Hematopoietic multipotent progenitor cell treated with erythropoietin and hydrocortisone succinate and interleukin-3 and kit ligand, for 15 days (in vitro differentiated cells): Measurements from ENCODE around the gene KCNAB1.
"Not testable (repeated sequence)": the region's sequence is repeated elsewhere in the genome, so short reads cannot be mapped to it uniquely, and the experiment has no call there.

ENCODE experiments used
- DNase-seq: peaks from one replicate; pipeline ENCODE4 v3.0.0-alpha.2; 2015; ENCODE audit warnings: low spot score

Gene KCNAB1

DNA sequence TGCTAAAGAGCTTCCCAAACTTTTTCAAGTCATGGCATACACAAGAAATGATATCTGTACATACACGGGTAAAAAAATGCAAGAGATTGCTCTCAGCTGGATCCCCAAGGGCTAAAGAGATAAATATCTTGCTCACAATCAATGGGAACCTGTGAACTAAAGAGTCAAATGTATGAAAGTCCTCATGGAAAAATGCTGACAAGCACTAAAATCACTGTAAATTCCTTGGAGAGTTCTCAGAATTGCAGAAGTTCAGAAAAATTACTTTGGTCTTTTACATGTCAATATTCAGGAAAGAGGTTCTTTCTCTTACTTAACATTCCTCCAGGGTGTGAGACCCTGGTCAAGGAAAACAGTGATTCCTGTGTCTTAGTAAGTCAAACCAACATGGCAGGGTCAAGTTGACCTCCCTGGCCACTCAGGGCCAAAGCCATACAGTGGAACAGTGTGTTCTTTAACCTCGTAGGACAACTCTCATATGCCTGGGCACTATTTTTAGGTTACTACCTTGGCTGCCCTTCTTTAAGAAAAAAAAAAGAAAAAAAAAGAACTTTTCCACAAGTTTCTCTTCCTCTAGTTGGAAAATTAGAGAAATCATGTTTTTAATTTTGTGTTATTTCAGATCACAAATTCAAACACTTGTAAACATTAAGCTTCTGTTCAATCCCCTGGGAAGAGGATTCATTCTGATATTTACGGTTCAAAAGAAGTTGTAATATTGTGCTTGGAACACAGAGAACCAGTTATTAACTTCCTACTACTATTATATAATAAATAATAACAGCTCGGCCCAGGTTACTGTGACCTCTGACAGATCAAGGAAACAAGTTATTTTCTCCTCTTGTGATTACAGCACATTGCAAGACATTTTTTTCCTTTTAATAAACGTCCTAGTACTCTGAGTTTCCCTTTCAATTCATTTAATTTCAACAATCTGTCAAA, 422.0 kb downstream of the KCNAB1 start:
- no peak for DNase-seq

DNA sequence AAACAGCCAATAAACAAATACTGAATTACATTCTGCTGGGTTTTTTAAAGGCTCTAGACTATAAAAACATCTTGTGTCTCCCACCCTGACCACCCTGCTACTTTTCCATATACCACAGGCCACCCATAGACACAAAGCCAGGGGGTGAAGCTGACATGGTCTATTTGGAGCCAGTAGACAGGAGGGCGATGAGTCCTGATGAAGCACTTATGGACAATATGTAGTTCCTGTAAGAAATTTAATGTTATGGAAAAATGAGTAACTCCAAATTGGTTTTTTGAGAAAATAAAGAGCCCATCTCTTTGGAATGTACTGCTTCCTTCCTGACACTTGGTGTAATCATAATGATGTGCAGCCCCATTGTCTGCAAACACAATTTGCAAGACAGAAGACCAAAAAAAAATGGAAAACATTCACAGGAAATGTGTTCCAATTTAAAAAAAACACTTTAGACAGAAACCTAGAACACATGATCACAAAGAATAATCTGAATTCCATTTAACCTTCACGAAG, 422.7 kb downstream of the KCNAB1 start:
- DNase-seq, result no peak

DNA sequence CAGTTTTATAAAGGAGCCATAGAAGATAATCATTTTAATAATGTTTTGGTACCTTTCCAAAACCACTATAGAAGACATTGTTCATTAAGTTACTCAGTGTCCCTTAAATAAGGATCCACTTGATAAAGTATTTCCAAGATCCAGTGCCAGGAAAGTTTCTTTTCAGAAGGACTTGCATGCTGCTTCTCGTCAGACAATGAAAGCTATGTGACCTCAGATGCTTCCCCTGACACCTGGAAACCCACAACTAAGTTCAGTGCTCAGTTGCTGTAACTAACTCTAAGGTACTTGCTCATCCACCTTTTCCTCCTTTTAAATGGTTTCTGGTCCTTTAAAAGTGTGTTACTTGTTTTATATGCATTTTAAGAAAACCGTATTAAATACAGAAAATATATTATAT, 427.3 kb downstream of the KCNAB1 start:
- no peak for DNase-seq

DNA sequence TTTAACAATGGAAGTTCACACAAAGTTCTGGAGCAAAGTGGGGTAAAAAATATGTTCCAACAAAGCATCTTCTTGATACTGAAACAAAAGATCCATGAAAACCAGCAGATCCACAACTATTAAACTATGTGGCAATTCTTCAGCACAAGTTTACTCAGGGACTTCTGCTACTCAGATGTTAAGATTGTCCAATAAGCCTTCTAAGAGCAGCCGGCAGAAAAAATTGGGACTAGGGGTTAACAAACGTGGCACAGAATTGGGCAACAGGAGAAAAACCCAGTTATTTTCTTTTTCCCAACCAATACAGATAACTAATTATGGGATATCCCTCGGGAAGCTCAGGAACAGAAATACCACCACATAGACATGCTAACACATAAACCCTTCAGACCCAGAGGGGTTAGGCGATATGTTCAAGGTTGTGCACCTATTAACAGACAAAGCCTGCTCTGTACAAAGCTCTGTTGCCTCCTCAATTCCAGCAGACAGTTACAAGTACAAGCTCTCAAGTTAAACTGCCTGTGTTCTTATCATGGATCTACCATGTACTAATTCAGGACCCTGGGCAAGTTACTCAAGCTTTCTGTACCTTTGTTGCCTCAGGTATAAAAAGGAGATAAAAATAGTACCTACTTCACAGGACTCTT, 427.8 kb downstream of the KCNAB1 start:
- DNase-seq, result no peak

DNA sequence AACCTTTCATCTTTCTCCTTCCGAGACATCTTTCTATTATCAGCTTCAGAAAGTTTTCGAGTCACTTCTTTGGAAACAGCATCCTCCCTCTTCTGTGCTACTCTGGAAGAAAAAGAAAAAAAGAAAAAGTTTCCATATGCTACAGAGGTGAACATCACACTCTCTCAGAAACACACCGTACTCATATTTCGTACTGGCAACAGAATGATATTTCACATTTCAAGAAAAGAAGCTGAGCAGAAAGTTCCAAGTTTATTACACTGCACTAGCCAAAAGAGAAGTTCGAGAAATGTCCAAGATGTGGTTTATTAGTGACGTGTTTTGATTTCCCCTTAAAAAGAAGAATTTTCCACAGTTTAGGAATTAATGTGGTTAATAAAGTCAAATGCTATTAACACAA, 428.5 kb downstream of the KCNAB1 start:
- no peak for DNase-seq

DNA sequence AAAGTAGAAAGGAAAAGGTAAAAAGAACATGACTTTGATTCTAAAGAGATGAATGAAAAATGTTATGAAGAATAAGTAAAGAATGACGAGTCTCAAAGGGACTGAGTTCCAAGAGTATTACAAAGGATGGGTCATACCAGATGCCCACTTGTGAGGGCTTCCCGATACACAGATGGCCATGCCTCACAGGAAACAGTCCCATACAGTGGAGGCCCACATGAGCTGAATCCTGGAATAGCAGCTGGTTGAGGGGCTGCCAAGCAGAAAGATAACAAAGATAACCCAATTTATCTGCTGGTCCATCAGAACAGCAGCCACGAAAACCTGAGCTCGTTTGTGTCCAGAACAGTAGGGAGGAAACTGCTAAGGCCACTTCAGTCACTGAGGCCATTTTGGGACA, 430.9 kb downstream of the KCNAB1 start:
- DNase-seq, result no peak

DNA sequence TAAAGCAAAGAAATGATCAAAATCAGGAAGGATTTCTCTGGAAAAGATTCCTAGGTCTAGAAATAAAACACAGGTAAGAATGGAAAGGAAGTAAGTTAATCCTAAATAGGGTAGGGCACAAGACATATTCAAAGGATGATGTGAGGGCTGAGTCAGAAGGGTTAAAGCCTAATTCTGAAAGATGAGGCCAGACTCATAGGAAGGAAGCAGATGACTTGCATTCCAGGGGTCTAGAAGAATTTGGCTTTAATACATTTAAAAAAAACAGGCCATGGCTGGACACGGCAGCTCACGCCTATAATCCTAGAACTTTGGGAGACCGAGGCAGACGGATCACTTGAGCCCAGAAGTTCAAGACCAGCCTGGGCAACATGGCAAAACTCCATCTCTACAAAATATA, 431.4 kb downstream of the KCNAB1 start:
- DNase-seq, result no peak

DNA sequence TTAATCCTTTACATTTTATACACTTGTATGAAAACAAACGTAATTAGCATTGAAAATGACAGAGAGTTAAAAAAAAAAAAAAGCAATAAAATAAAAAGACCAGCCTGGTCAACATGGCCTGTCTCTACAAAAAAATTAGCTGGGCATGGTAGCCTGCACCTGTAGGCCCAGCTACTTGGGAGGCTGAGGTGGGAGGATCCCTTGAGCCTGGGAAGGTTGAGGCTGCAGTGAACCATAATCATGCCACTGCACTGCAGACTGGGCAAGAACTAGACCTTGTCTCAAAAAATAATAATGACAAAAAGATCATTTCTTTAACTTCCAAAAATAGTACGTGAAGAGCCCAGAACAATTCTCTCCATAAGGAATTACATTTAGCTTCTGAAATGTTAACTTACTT, 432.6 kb downstream of the KCNAB1 start:
- DNase-seq, result no peak

DNA sequence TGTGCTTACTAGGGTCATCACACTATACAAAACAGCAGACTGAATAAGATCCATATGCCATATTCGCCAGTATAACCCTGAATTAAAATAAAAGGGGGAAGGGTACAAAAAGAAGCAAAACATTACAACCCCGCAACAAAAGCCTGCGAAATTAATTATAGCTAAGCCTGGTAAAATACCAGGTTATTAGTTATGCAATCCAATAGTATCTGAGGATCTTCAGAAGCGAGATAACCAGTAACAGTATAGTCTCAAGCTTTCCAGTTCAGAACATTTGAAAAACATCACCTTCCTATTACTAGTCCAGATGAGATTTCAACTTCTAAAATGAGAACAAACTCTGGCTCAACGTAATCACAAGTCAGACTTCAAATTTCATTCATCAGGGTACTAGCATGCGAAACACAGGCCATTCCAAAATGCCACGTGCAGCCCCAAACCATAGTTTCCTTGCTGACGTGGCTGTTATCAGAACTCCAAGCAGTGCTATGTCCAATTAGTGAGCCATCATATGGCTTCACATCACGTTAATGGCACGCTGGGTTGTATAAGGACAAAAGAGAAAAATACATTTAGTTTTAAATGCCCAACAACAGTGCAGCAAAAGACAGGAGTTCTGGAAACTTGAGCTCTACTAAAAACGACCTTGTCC, 433.5 kb downstream of the KCNAB1 start:
- peak; percentile 8 for DNase-seq

DNA sequence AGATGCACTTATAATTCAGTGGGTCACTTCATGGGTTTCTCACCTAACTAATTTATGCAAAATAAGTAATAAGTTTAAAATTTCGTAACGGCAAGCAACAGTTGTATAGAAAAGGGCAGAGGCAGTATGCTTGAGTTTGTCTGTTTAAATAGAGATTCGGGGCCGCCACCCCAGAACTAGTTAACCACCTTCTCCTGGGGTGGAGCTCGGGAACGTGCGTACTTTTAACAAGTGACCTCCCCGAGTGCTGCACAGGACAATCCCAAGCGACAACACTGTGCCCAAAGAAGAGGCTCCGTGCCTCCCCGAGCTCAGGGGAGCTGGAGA, 434.1 kb downstream of the KCNAB1 start:
- no peak for DNase-seq

DNA sequence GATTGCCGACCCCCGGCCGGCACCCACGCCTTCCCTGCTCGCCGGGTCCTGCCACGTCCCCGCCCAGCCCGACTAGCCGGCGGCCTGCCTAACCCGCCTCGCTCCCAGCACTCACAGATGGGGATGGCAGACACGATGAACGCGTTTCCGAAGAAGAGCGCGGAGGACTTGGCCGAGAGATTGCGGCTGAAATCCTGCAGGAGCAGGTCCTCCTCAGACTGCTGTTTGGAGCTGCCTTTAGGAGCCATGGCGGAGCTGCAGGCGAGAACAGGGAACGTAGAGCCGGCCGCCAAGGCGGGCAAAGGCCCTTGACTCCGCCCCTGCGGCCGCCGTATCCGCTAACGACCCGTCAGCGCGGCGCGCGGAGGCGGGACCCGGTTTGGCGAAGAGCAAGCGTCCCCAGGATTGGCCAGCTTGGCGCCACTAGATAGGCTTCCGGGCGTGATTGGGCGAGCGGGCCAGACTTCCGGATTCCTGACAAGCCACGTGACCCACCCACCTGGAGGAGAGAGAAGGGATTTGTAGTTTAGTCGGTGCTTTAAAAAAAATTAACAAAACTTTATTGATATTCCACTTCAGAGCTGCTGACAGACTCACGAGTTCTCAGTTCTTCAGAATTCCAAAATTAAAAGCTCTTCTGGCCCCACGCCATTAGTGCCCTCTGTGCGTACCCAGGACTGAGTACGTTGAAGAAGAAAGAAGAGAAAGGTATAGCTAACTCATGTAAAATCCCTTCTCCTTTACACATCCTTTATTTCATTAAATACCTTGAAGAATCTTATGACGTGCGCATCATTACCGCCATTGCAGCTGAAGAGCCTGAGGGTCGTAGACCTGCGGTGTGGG, 434.7 kb downstream of the KCNAB1 start, which contains the start of gene SSR3:
Gene SSR3 (minus strand): TSS at position 276 of the 846 bp plus-strand sequence. CDS start 28 bp downstream, at position 248.
- DNase-seq, result peak; percentile 98

DNA sequence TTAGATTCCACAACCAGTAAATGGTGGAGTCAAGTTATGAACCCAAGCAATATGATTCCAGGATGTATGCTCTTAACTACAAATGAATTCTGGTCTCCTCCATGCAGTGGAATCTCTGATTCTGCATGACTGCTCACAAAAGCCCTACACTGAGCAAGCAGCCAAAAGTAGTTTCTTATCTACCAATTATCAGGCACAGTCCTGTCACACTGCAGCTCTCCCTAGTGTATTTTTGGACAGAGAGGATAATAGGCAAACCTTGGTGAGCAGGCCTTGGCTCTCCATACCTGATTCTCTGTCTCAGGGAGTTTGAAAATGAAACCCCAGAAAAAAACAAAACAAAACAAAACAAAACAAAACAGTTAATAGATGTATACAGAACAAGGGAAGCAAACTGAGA, 438.0 kb downstream of the KCNAB1 start:
- peak; percentile 4 for DNase-seq

DNA sequence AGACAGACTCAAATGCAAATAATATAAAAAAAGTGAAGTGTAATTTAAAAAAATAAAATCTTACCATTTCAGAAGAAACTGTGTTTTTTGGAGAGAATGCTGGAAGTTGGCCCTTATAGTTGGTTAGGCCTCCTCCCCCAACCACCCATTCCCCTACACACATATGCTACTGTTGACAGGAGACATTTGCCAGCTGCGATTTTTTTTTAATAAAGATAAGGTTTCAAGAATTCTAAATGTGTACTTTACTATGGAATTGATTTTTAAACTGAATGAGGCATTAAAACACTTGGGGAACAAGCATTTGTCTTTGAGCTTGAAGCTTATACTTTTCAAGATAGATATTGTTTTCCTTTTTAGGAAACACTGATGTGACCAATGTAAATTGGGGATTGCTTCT, 438.9 kb downstream of the KCNAB1 start:
- no peak for DNase-seq

DNA sequence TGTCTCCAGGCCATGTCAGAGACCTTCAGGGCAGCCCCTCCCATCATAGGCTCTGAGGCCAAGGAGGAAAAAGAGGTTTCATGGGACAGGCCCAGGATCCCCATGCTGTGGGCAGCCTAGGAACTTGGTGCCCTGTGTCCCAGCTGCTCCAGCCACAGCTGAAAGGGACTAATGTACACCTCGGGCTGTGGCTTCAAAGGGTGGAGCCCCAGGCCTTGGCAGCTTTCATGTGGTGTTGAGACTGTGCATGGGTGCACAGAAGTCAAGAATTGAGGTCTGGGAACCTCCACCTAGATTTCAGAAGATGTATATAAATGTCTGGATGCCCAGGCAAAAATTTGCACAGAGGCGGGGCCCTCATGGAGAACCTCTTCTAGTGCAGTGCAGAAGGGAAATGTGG, 441.2 kb downstream of the KCNAB1 start:
- no peak for DNase-seq

DNA sequence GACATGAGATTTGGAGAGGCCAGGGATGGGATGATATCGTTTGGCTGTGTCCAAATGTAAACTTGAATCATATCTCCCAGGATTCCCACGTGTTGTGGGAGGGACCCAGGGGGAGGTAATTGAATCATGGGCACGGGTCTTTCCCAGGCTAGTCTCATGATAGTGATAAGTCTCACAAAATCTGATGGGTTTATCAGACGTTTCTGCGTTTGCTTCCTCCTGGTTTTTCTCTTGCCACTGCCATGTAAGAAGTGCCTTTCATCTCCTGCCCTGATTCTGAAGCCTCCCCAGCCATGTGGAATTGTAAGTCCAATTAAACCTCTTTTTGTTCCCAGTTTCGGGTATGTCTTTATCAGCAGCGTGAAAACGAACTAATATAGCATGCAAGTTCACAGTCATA, 442.1 kb downstream of the KCNAB1 start:
- DNase-seq, result not testable (repeated sequence)

DNA sequence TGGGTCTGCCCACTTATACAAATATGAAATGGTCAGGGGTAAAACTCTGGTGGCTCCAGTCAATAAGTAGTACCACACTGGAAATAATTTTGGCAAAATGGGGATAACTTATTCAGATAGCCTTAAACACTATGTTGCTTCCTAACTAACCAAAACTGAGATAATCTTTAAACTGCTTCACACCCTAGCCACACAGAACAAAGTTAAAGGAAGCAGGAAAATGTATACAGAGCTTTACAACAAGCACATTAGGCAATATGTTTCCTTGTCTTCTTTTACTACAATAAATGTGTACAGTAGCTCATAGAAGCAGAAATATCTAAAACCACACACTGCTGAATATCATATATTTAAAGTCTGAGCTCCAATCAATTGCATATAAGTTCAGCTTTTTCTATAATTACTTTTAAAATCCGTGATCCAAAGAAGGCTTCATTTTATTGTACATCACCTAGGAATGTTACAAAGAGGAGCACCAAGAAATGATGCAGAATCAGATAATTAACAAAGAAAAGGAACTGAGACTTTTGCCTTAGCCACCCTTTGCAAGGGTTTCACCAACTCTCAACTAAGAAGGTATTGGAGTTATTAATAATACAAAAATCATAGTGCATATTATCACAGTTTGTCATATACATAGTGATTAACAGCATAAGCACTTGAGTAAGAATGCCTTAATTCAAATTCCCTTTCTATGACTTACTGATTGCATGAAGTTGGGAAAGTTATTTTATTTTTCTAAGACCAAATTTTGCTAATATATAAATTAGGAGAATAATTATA, 443.7 kb downstream of the KCNAB1 start:
- DNase-seq, result no peak

DNA sequence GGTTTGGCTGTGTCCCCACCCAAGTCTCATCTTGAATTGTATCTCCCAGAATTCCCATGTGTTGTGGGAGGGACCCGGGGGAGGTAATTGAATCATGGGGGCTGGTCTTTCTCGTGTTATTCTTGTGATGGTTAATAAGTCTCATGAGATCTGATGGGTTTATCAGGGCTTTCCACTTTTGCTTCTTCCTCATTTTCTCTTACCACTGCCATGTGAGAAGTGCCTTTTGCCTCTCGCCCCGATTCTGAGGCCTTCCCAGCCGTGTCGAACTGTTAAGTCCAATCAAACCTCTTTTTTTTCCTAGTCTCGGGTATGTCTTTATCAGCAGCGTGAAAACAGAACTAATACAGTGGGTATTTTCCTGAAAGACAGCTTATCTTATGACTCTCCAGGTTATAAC, 448.6 kb downstream of the KCNAB1 start:
- DNase-seq, result not testable (repeated sequence)

DNA sequence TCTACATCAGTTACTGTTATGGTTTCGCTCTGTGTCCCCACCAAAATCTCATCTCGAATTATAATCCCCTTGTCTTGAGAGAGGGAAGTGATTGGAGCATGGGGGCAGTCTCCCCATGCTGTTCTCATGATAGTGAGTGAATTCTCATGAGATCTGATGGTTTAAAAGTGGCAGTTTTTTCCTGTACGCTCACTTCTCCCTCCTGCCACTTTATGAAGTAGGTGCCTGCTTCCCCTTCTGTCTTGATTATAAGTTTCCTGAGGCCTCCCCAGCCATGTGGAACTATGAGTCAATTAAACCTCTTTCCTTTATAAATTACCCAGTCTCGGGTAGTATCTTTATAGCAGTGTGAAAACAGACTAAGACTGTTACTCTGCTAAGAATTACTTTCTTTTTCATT, 449.5 kb downstream of the KCNAB1 start:
- not testable (repeated sequence) for DNase-seq

DNA sequence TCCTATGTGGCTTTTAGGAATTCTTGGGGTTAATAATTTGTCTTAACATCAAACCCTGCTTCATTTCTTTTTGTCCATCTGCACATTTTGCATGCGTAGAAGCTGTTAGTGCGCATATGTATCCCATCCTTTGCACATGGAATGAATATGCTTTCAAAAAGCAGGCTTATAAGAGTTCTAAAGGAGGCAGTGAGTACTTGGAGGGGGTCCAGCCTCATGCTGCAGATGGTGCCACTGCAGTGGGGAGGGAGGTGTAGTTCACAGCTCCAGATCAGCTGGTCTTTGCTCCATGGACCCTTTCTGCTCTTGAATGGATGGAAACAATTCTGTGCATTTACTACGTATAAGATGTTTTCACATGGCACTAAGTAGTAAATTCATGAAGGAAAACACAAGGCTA, 455.3 kb downstream of the KCNAB1 start:
- DNase-seq, result no peak

DNA sequence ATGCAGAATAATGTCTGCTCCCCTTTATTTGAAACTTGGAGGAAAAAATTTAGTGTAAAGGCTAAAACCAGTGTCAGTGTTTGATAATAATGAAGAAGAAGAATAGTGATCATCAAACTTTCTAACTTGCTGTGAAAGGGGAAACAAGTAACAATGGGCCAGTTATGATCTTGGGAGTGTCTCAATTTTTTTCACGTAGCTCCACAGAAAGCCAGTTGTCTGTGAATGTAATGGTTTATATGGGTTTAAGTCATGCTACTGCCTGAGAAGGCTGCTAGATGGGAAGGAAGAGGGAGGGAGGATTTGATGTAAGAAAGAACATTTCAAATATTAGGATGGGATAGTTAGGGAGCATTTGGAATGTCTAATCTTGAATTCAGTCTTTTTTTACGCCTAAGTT, 455.7 kb downstream of the KCNAB1 start:
- DNase-seq, result no peak
